ENCODE results near the gene MACROD2. TPM values are rescaled to one million over a fixed set of nuclear protein-coding genes. Genes with fewer than 3 reads are reported as not detected.

Gene MACROD2
- total RNA-seq, 4 donors from 2014 or later, result 4.0 to 14.1 (median 10.4) TPM

DNA sequence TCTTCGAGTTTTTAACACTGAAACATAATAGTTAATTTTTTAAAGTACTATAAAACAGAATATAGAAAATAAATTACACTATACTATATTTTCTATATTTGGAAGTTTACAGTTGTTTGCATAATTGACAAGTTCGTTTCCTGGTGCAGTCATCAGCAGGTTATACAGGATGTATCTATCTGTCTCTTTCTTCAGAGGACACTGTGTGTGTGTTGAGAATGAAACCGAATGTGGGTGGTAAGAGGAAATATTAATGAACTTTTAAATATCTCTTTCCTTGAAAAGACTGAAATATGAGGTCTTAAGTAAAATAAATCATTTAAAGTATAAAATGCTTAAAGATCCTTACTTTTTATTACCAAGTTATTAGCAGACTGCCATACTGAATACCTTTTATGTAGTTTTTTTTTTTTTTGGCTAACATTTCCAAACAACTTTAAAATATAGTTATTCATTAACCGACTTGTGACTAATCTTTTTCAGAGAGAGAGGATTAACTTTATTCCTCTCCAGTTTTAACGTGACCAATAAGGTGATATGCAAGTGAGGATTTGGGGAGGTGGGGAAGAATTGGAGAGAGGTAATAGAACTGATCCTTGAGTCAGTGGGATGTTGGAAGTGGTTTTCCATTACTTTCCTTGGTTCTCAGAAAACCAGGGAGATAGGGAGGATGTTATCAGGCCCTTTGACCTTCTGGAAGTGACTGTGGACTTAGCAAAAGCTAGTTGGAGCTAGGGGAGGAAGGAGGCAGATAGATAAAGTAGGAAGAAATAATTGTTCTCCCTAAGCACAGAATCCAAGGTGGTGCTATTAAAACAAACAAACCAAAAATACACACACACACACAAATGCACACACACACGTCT is 722.1 kb downstream of the MACROD2 start:
- WGBS, 2 donors, result 81 to 93% methylated on average over 6 of the region's 6 CpGs
- DNase-seq (ENCODE audit: low spot score in 2 of 2), result no peak
- no peak overlapping the region for H3K27ac ChIP-seq
- H3K36me3 ChIP-seq, result no peaks in the 10 kb centered on the region
- no peaks in the 10 kb centered on the region for H3K9me3 ChIP-seq
- H3K27me3 ChIP-seq, result no peaks in the 10 kb centered on the region
- no peak overlapping the region for H3K4me3 ChIP-seq
- H3K4me1 ChIP-seq, result no peaks in the 10 kb centered on the region
- TF ChIP-seq POLR2A (IDR thresholded peaks at IDR 0.05), result no peak
- TF ChIP-seq, protein P1, sequence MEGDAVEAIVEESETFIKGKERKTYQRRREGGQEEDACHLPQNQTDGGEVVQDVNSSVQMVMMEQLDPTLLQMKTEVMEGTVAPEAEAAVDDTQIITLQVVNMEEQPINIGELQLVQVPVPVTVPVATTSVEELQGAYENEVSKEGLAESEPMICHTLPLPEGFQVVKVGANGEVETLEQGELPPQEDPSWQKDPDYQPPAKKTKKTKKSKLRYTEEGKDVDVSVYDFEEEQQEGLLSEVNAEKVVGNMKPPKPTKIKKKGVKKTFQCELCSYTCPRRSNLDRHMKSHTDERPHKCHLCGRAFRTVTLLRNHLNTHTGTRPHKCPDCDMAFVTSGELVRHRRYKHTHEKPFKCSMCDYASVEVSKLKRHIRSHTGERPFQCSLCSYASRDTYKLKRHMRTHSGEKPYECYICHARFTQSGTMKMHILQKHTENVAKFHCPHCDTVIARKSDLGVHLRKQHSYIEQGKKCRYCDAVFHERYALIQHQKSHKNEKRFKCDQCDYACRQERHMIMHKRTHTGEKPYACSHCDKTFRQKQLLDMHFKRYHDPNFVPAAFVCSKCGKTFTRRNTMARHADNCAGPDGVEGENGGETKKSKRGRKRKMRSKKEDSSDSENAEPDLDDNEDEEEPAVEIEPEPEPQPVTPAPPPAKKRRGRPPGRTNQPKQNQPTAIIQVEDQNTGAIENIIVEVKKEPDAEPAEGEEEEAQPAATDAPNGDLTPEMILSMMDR (IDR thresholded peaks at IDR 0.05), result no peak
- no peak for TF ChIP-seq EP300 (IDR thresholded peaks at IDR 0.05)

DNA sequence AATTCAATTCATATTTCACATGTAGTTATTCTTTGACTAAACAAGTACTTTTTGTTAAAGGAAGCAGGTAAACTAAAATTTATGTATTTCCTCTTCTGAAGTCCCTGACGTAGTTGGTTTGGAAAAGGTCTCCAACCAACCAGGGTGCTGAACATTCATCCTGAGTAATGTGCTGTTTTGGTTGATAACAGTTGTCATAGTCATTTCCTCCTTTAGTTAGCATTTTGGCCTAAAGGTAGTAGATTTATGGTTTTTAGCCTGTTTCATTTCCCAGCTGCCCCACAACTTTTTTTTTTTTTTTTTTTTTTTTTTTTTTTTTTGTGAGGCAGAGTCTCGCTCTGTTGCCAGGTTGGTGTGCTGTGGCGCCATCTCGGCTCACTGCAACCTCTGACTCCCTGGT is 724.9 kb downstream of the MACROD2 start:
- no peaks in the 10 kb centered on the region for H3K4me1 ChIP-seq
- H3K27ac ChIP-seq, result no peak overlapping the region
- 83 to 90% methylated on average over 4 of the region's 4 CpGs for WGBS, 2 donors
- DNase-seq (ENCODE audit: low spot score in 2 of 2), result no peak
- no peaks in the 10 kb centered on the region for H3K36me3 ChIP-seq
- TF ChIP-seq, protein P1 (IDR thresholded peaks at IDR 0.05), result no peak
- TF ChIP-seq EP300 (IDR thresholded peaks at IDR 0.05), result no peak
- no peak for TF ChIP-seq POLR2A (IDR thresholded peaks at IDR 0.05)
- no peak overlapping the region for H3K4me3 ChIP-seq
- H3K27me3 ChIP-seq, result no peaks in the 10 kb centered on the region
- no peaks in the 10 kb centered on the region for H3K9me3 ChIP-seq

DNA sequence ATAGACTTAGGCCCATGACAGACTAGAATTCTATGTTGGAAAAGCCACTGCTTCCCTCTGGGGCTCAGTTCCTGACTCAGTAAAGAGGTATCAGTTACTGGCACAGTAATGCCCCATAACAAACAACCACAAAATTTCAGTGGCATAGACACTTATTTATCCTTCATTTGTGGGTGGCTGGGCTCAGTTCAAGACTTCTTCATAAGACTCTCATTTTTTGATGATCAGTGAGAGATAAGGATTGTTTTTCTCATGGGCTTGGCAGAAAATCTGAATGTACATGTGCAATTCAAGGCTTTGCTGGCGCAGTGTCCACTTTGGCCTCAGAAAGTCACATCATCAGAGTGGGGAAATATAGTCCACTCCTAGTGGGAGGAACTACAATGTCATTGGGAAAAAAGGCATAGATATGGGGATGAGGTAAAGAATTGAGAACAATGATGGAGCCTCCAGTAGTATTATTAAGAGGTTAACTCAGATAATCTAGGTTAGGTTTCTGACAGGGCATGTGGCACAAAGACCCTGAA is 726.7 kb downstream of the MACROD2 start:
- H3K9me3 ChIP-seq, result no peaks in the 10 kb centered on the region
- H3K36me3 ChIP-seq, result no peaks in the 10 kb centered on the region
- WGBS, 2 donors, result 90 to 96% methylated on average over 1 of the region's 1 CpG
- no peak overlapping the region for H3K27ac ChIP-seq
- H3K4me1 ChIP-seq, result no peaks in the 10 kb centered on the region
- no peak for TF ChIP-seq POLR2A (IDR thresholded peaks at IDR 0.05)
- no peak for TF ChIP-seq EP300 (IDR thresholded peaks at IDR 0.05)
- TF ChIP-seq, protein P1 (IDR thresholded peaks at IDR 0.05), result no peak
- no peaks in the 10 kb centered on the region for H3K27me3 ChIP-seq
- DNase-seq (ENCODE audit: low spot score in 2 of 2), result no peak
- H3K4me3 ChIP-seq, result no peak overlapping the region

DNA sequence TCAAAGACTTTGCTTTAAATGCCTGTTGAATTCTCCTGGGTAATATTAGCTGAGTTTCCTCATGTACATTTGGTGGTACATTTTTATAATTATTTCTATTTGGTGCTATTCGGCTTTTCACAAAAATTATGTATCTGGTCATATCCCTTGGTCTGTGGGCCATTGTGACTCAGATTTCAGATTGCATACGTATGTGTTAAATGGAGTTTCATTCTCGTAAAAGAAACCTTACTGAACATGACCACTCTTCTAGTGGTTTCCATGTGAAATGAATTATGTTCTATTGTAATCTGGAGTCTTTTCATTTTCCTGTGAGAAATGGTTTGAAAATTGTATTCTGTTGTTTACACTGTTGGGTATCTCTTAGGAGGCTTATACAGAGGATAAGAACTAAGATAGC is 728.3 kb downstream of the MACROD2 start:
- Histone ChIP-seq H3K27ac (no peak overlapping the region), H3K36me3 (no peaks in the 10 kb centered on the region), H3K4me1 (no peaks in the 10 kb centered on the region), H3K4me3 (no peak overlapping the region), H3K27me3 (no peaks in the 10 kb centered on the region), H3K9me3 (no peaks in the 10 kb centered on the region)
- DNase-seq (ENCODE audit: low spot score in 2 of 2), result no peak
- TF ChIP-seq POLR2A (IDR thresholded peaks at IDR 0.05) (no peak), EP300 (IDR thresholded peaks at IDR 0.05) (no peak)
- TF ChIP-seq, protein P1 (IDR thresholded peaks at IDR 0.05), result no peak
- WGBS, 2 donors, result 92 to 97% methylated on average over 3 of the region's 3 CpGs

DNA sequence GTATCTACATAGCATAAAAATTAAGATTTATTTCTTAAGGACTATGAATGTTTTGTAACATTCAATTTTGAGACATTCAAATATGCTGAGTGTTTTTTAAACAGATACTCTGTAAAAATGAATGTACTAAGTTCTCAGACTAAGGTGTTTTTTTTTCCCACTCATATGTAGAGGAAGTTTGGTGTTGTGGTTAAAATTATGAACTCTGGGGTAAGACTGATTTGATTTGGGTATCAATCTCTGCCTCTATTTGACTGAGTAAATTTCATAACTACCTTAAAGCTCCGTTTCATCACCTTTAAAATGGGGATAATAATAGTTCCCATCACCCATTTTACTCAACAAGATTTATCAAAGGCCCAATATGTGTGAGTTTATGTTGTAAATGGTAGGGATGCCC is 728.7 kb downstream of the MACROD2 start:
- Histone ChIP-seq H3K9me3 (no peaks in the 10 kb centered on the region), H3K4me3 (no peak overlapping the region), H3K36me3 (no peaks in the 10 kb centered on the region), H3K4me1 (no peaks in the 10 kb centered on the region), H3K27ac (no peak overlapping the region), H3K27me3 (no peaks in the 10 kb centered on the region)
- TF ChIP-seq EP300 (IDR thresholded peaks at IDR 0.05) (no peak), POLR2A (IDR thresholded peaks at IDR 0.05) (no peak)
- TF ChIP-seq, protein P1 (IDR thresholded peaks at IDR 0.05), result no peak
- DNase-seq (ENCODE audit: low spot score in 2 of 2), result no peak
- 89 to 93% methylated on average over 1 of the region's 1 CpG for WGBS, 2 donors

Data from tibial nerve (tissue), 4 donors.